HG03108 (cell line): Measurements from ENCODE around the gene TEAD3.
"Not testable (repeated sequence)": the region's sequence is repeated elsewhere in the genome, so short reads cannot be mapped to it uniquely, and the experiment has no call there.

ENCODE experiments used
- ATAC-seq: cut with Tn5 transposase; IDR thresholded peaks from one replicate; pipeline ENCODE4 v1.9.1; 2021; ENCODE audit warnings: moderate library complexity; ENCODE audit not compliant: unreplicated experiment

Gene TEAD3

GRCh38 chr6:35496841-35497570 is at the start of gene TEAD3:
TSS of gene TEAD3 (minus strand) at chr6:35497079.
- no peak for ATAC-seq

DNA sequence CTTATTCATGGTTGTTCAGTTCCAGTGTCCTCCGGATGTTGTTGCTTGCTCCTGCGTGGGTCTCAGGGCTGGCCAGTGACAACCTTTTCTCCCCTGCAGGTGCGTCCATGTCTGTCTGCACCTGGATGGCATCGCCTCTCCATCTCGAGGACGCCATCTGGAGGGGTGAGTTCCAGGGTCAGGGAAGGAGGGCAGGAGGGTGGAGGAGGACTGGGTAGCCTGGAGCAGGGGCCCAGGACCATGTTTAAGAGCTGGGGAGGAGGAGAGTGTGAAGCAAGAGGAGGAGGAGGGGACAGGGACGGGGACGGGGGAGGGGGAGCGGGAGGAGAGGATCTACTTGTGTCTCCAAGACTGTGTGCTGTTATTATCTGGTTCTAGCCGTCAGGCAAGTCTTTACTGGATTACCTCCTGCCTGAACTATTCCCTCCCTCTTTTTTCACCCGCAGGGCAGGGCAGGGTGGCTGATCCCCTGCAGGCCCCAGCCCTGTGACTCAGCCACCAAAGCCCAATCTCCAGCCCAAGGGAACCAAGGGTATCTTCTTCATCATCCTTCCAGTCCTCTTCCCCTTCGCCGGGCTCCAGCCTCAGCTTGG is 48.0 kb upstream of the TEAD3 start:
- no peak for ATAC-seq

GRCh38 chr6:35543459-35544193 is 46.7 kb upstream of the TEAD3 start:
- ATAC-seq: no peak

GRCh38 chr6:35541836-35542235 is 45.0 kb upstream of the TEAD3 start:
- no peak for ATAC-seq

DNA sequence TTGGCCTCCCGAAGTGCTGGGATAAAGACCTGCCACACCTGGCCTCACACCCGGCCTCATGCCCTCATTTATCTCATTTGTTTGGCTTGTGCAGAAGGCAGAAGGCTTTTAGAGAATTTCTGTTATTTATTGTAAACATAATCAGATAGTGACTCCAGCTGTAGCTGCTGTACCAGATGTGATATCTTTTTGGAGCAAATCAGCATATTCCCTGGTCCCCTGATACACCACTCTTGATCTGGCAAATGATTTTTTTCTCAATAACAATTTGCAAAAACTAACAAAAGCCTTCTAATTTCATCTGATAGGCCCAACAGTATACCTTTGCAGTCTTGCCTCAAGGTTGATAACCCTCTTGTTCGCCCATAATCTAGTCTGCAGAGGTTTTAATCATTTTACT is 42.3 kb upstream of the TEAD3 start:
- no peak for ATAC-seq

DNA sequence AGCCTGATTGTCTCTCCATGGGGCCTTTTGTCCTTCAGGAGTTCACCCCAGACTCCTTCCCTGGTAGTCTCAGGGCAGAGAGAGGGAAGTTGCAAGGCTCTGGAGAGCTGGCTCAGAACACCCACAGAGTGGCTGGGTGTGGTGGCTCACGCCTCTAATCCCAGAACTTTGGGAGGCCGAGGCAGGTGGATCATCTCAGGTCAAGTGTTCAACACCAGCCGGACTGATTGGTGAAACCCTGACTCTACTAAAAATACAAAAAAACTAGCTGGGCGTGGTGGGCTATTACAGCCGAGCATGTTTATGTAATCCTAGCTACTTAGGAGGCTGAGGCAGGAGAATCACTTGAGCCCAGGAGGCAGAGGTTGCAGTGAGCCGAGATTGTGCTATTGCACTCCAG is 39.0 kb upstream of the TEAD3 start:
- not testable (repeated sequence) for ATAC-seq

GRCh38 chr6:35534407-35535170 is 37.7 kb upstream of the TEAD3 start:
- no peak for ATAC-seq

DNA sequence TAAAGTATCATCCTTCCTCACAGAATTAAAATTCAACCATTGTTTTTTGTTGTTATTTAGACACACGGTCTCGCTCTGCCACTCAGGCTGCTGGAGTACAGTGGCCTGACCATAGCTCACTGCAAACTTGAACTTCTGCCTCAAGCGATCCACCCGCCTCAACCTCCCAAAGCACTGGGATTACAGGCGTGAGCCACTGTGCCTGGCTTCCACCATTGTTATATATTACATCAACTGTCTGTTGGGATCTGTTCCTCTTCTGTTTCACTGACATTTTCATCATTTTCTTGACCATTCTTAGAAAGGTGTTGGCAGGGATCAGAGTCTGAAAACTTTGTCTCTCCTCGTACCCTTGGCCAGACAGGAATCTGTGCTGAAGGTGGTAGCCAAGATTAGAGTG is 37.1 kb upstream of the TEAD3 start:
- no peak for ATAC-seq

- no peak for ATAC-seq
Measured at GRCh38 chr6:35532126-35532525, 35.2 kb upstream of the TEAD3 start.

DNA sequence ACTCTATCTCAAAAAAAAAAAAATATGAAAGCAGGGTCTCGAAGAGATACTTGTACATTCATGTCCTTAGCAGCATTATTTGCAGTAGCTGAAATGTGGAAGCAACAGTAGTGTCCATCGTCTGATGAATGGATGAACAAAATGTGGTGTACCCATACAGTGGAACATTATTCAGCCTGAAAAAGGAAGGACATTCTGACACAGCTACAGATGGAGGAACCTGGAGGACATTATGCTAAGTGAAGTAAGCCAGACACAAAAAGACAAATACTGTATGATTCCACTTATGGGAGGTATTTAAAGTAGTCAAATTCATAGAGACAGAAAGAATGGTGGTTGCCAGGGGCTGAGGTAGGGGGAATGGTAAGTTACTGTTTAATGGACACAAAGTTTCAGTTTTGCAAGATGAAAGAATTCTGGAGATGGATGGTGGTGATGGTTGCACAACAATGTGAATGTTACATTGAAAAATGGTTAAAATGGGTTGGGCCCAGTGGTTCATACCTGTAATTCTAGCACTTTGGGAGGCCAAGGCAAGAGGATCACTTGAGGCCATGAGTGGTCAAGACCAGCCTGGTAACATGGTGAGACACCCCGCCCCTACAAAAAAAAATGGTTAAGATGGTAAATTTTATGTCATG is 27.6 kb upstream of the TEAD3 start:
- no peak for ATAC-seq

GRCh38 chr6:35522660-35523658 is 26.1 kb upstream of the TEAD3 start:
- ATAC-seq: no peak

DNA sequence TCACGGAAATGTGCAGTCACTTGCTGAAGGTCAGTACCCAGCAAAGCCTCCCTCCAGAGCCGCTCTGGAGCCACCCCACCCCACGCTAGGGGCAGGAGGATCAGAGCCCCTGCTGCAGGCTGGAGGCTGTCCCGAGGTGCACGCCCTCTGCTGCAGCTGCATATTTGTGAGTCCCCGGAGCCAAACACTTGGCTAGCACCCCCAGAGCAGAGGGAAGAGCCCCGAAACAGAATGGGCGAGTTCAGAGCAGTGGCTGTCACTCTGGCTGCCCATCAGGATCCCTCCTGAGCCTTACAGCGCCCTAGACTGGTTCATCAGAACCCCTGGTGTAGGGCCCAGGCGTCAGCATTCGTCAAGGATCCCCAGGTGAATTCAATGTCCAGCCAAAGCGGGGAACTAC is 25.3 kb upstream of the TEAD3 start:
- ATAC-seq: no peak

- ATAC-seq: no peak
Measured at GRCh38 chr6:35521235-35521634, 24.4 kb upstream of the TEAD3 start.

DNA sequence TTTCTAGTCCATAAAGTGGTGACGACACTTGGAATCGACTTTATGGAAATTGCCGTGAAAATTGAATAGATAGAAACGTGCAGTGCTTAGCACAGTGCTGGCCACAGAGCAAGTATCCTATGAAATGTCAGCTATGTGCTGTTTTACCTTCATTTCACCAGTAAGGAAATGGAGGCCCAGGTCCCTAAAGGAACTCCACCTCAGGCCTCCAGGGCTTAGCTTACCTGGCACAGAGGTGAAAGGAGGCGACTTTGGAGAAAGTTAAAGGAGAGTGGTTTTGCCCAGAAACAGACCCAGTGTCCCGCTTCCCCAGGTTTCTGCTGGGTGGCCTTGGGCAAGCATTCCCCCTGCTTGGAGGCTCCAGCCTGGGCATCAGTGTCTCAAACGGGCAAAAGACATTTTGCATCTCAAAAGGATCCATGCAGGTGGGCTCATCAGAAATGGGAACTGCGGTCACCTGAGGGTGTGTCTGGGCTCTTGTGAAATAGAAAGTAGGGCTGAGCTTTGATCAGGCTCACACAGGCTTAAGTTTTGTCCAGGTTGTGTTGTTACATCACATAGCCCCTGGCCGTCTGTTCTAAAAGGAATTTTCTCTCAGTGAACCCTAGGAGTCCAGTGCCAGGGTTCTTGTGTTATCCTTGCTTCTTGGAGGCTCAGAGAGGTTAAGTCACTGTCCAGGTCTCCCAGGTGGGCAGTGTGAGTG is 22.6 kb upstream of the TEAD3 start:
- ATAC-seq: no peak

- ATAC-seq: no peak
Measured at GRCh38 chr6:35518566-35519312, 21.9 kb upstream of the TEAD3 start.

DNA sequence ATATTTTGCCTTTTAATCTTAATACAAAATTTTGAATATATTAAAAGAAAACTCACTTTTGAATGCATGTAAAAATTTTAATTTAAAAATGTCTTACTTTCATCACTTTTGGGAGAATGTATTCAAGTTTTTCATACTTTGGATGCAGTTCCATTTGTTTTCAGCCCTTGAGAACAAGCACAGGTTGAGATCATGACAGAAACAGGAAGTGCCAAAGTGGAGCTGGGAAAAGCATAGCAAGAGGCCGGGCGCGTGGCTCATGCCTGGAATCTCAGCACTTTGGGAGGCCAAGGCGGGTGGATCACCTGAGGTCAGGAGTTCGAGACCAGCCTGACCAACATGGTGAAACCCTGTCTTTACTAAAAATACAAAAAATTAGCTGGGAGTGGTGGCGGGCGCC is 21.1 kb upstream of the TEAD3 start:
- not testable (repeated sequence) for ATAC-seq

- ATAC-seq: no peak
Measured at GRCh38 chr6:35516712-35517111, 19.8 kb upstream of the TEAD3 start.

DNA sequence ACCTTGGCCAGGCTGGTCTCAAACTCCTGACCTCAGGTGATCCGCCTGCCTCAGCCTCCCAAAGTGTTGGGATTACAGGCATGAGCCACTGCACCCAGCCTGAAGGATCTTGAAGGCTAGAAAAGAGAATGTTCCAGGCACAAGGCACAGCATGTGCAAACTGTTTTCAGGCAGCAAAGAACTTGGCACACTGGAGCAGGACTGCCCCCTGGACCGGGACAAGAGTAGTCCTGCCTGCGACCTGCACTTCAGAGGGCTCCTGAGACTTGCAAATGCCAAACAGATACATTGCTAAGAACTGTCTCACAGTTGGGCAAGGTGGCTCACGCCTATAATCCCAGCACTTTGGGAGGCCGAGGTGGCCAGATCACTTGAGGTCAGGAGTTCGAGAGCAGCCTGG is 19.1 kb upstream of the TEAD3 start:
- ATAC-seq: not testable (repeated sequence)
